Mesodermal cell (in vitro differentiated cells): ENCODE measurements around the gene THSD8.

Experiments used
- H3K27ac ChIP-seq: 2 replicates; pipeline ENCODE4 v1.7.0; 2013; ENCODE audit warnings: mild to moderate bottlenecking, low read depth, low read length, moderate library complexity; ENCODE audit not compliant: severe bottlenecking
- H3K36me3 ChIP-seq: 2 replicates; pipeline ENCODE4 v1.7.1; 2013; ENCODE audit warnings: mild to moderate bottlenecking, low read length, moderate library complexity; ENCODE audit not compliant: control insufficient read depth, insufficient read depth
- H3K4me1 ChIP-seq: one replicate; pipeline ENCODE4 v1.7.1; 2013; ENCODE audit warnings: mild to moderate bottlenecking, low read length; ENCODE audit not compliant: insufficient read depth, control insufficient read depth, poor library complexity, severe bottlenecking
- H3K4me3 ChIP-seq: 2 replicates; pipeline ENCODE4 v1.7.0; 2013; ENCODE audit warnings: low read length, control low read depth, mild to moderate bottlenecking; ENCODE audit not compliant: insufficient read depth, poor library complexity, severe bottlenecking; ENCODE audit errors: extremely low read depth
- H3K9me3 ChIP-seq: 2 replicates; pipeline ENCODE4 v1.7.1; 2013; ENCODE audit warnings: mild to moderate bottlenecking, low read length, moderate library complexity; ENCODE audit not compliant: control insufficient read depth
- WGBS, 2 experiments: methylation state at CpG; one replicate each; pipeline ENCODE4 v1.1.5; 2013; ENCODE audit warnings: missing lambda C conversion rate in 2 of 2; ENCODE audit not compliant: insufficient coverage in 2 of 2; 5-methylcytosine and 5-hydroxymethylcytosine counted together

The THSD8 gene

GRCh38 chr19:12782424-12783290 is 19.2 kb upstream of the THSD8 start:
- no peaks in the 10 kb centered on the region for H3K36me3 ChIP-seq
- 3 to 4% methylated on average over 59 to 60 of the region's 88 CpGs for WGBS, 2 experiments
- peak overlapping the region; percentile 34 for H3K4me3 ChIP-seq
- H3K27ac ChIP-seq = peak overlapping the region; percentile 93
- H3K4me1 ChIP-seq = peaks cover 49% of the 10 kb centered on the region
- H3K9me3 ChIP-seq = no peaks in the 10 kb centered on the region

- Histone ChIP-seq H3K4me1 (peaks cover 52% of the 10 kb centered on the region), H3K4me3 (peak overlapping the region; percentile 34), H3K36me3 (no peaks in the 10 kb centered on the region), H3K9me3 (no peaks in the 10 kb centered on the region), H3K27ac (peak overlapping the region; percentile 93)
- WGBS, 2 experiments = 34 to 54% methylated on average over 4 to 8 of the region's 16 CpGs
These were observed 18.5 kb upstream of the THSD8 start for GRCh38 chr19:12783291-12783848.

GRCh38 chr19:12783849-12784393 is 17.9 kb upstream of the THSD8 start:
- peak overlapping the region; percentile 93 for H3K27ac ChIP-seq
- no peaks in the 10 kb centered on the region for H3K9me3 ChIP-seq
- 40 to 63% methylated on average over 9 to 11 of the region's 19 CpGs for WGBS, 2 experiments
- no peaks in the 10 kb centered on the region for H3K36me3 ChIP-seq
- peaks cover 52% of the 10 kb centered on the region for H3K4me1 ChIP-seq
- no peak overlapping the region for H3K4me3 ChIP-seq

- Histone ChIP-seq H3K4me1 (peaks cover 52% of the 10 kb centered on the region), H3K9me3 (no peaks in the 10 kb centered on the region), H3K27ac (peak overlapping the region; percentile 93), H3K4me3 (no peak overlapping the region), H3K36me3 (no peaks in the 10 kb centered on the region)
- 94 to 98% methylated on average over 7 to 9 of the region's 10 CpGs for WGBS, 2 experiments
These were observed 17.4 kb upstream of the THSD8 start for GRCh38 chr19:12784394-12784870.

GRCh38 chr19:12784871-12785430 is 16.9 kb upstream of the THSD8 start:
- peak overlapping the region; percentile 93 for H3K27ac ChIP-seq
- no peaks in the 10 kb centered on the region for H3K36me3 ChIP-seq
- 89 to 95% methylated on average over 5 of the region's 5 CpGs for WGBS, 2 experiments
- H3K4me1 ChIP-seq = peaks cover 49% of the 10 kb centered on the region
- H3K4me3 ChIP-seq = no peak overlapping the region
- H3K9me3 ChIP-seq = no peaks in the 10 kb centered on the region

- H3K27ac ChIP-seq = peak overlapping the region; percentile 41
- peaks cover 49% of the 10 kb centered on the region for H3K4me1 ChIP-seq
- no peak overlapping the region for H3K4me3 ChIP-seq
- WGBS, 2 experiments = 86 to 97% methylated on average over 3 to 4 of the region's 4 CpGs
- no peaks in the 10 kb centered on the region for H3K9me3 ChIP-seq
- H3K36me3 ChIP-seq = no peaks in the 10 kb centered on the region
These were observed 16.3 kb upstream of the THSD8 start for GRCh38 chr19:12785431-12786031.

- H3K9me3 ChIP-seq = no peaks in the 10 kb centered on the region
- 93 to 95% methylated on average over 11 to 12 of the region's 18 CpGs for whole genome bisulfite sequencing, 2 experiments
- H3K36me3 ChIP-seq = no peaks in the 10 kb centered on the region
- no peak overlapping the region for H3K4me3 ChIP-seq
- peaks cover 53% of the 10 kb centered on the region for H3K4me1 ChIP-seq
- peak overlapping the region; percentile 41 for H3K27ac ChIP-seq
These were observed 15.6 kb upstream of the THSD8 start for GRCh38 chr19:12786141-12786870.

- no peaks in the 10 kb centered on the region for H3K36me3 ChIP-seq
- H3K4me1 ChIP-seq = peaks cover 53% of the 10 kb centered on the region
- no peak overlapping the region for H3K4me3 ChIP-seq
- no peaks in the 10 kb centered on the region for H3K9me3 ChIP-seq
- WGBS, 2 experiments = 100% methylated on average over 2 of the region's 3 CpGs
- H3K27ac ChIP-seq = no peak overlapping the region
These were observed 14.9 kb upstream of the THSD8 start for GRCh38 chr19:12786952-12787351.

- Histone ChIP-seq H3K4me1 (peaks cover 53% of the 10 kb centered on the region), H3K36me3 (no peaks in the 10 kb centered on the region), H3K4me3 (no peak overlapping the region), H3K27ac (no peak overlapping the region), H3K9me3 (no peaks in the 10 kb centered on the region)
- WGBS, 2 experiments = 95 to 97% methylated on average over 5 of the region's 10 CpGs
These were observed 14.4 kb upstream of the THSD8 start for GRCh38 chr19:12787458-12787857.
